Psoas muscle (tissue), 8 donors: Measurements from ENCODE around the gene GPR142. TPM values are rescaled to one million over a fixed set of nuclear protein-coding genes. Genes with fewer than 3 reads are reported as not detected.

Experiments
- ATAC-seq, 4 donors: fragments of 200-7000 bp; cut with Tn5 transposase; one replicate each; pipeline ENCODE4 v1.9.1; 2020; ENCODE audit warnings: moderate library complexity in 3 of 4, mild to moderate bottlenecking in 2 of 4
- DNase-seq, 2 donors: peaks; one replicate each; pipeline ENCODE4 v3.0.0-alpha.2; 2020
- H3K27ac ChIP-seq: fragments of 200-600 bp; one replicate; pipeline ENCODE4 v1.8.0; 2022
- H3K27me3 ChIP-seq, 3 donors: fragments of 200-600 bp in 1 of 3; one replicate each; pipeline versions ENCODE4 v1.6.1 to v1.8.0; 2013 to 2022; ENCODE audit warnings: low read length in 2 of 3, mild to moderate bottlenecking in 2 of 3, moderate library complexity in 1 of 3; ENCODE audit not compliant: insufficient read depth in 3 of 3
- H3K36me3 ChIP-seq, 2 donors: fragments of 200-600 bp in 1 of 2; one replicate each; pipeline versions ENCODE4 v1.6.1 to v1.8.0; 2013 to 2022; ENCODE audit warnings: low read depth in 1 of 2, mild to moderate bottlenecking in 1 of 2, moderate library complexity in 1 of 2; ENCODE audit not compliant: insufficient read depth in 1 of 2
- H3K4me1 ChIP-seq: fragments of 200-600 bp; one replicate; pipeline ENCODE4 v1.8.0; 2022
- H3K4me3 ChIP-seq: fragments of 200-600 bp; one replicate; pipeline ENCODE4 v1.8.0; 2022; ENCODE audit warnings: mild to moderate bottlenecking
- H3K9me3 ChIP-seq: fragments of 200-600 bp; one replicate; pipeline ENCODE4 v1.8.0; 2022
- WGBS, 3 donors: extraction: QIAGEN DNeasy Blood & Tissue Kit; methylation state at CpG; one replicate each; pipeline versions ENCODE4 v1.1.6 to v1.1.7; 2013; 5-methylcytosine and 5-hydroxymethylcytosine counted together
- intact Hi-C, 2 donors: fragments of 100-400 bp; cut with DNase I; formaldehyde crosslinking; loops; one replicate each; pipeline versions ENCODE4 v1.11.0 to v1.14.2; 2022
- polyA plus RNA-seq, 3 donors: library from polyadenylated mRNA; stranded (reverse); fragments of 200-250 nt; gene quantifications; one replicate each; pipeline ENCODE4 v1.2.3, GENCODE V29; 2013
- total RNA-seq, 4 donors: library from RNA; stranded (reverse); fragmentation: NEBNext Ultra II Directional in 2 of 4; extraction: Animal tissue kit (Norgen Biotek cat#: 25700) in 2 of 4; gene quantifications; one replicate each; pipeline versions ENCODE4 v1.2.1 to v1.2.4, GENCODE V29; 2021 to 2023
- TF ChIP-seq, protein P1 (sequence below): fragments of 200-600 bp; IDR thresholded peaks from one replicate; pipeline ENCODE4 v1.8.0; 2022; ENCODE audit warnings: antibody characterized with exemption
- donor health status: healthy with polysubstance abuse.
- donor health status: DM: no; HTN: no; CAD: no; lungs with moderate emphysema.
- donor health status: Bipolar disorder and iron deficiency.
- donor health status: healthy.
- donor health status: DM: yes; HTN: yes; CAD: no.
- donor health status: DM: no; HTN: no; CAD: no.
- donor health status: DM: no; HTN: no; CAD: no.
- donor health status: DM: yes; HTN: yes; CAD: no.

GPR142 gene
- total and polyA plus RNA-seq, 7 donors = not detected

DNA sequence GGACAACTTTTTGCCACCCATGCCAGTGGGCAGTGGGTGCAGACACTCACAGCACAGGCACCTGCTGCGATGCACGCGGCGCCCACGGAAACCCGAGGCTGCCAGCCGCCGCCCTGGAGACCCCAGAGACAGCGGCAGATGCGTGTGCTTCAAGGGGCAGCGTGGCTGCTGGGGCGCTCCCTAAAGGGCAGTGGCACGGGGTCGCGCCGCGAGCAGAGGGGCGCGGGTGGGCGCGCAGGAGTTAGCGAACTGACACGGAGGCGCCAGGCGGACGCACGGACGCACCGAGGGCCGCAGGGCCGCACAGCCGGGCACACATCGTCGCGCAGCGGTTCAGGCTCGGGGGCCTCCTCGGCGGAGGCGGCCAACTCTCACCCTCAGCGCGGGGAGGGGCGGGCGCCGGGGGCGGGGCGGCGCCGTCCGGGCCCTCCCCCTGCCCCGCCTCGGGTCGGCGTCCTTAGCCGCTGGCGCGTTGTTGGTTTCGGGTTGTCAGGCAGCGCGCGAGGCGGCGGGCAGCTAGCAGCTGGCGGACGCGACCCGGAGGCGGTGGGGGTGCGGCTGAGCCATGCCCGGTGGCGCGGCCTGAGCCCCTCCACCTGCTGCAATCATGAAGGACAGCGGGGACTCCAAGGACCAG lies 41.4 kb upstream of the GPR142 start, which contains the start of gene KIF19:
TSS of gene KIF19 (plus strand) at position 484 of the 637 bp plus-strand sequence. CDS start at position 608, 124 bp downstream.
- no peaks in the 10 kb centered on the region for H3K36me3 ChIP-seq
- no peaks in the 10 kb centered on the region for H3K27me3 ChIP-seq
- ATAC-seq (peak; percentile 83 to 94 (median 89)), DNase-seq (peak; percentile 62 to 72)
- peak within 1 kb of the TSS; percentile 68 for H3K4me3 ChIP-seq
- H3K4me1 ChIP-seq = peaks cover 14% of the 10 kb centered on the region
- TF ChIP-seq, protein P1, sequence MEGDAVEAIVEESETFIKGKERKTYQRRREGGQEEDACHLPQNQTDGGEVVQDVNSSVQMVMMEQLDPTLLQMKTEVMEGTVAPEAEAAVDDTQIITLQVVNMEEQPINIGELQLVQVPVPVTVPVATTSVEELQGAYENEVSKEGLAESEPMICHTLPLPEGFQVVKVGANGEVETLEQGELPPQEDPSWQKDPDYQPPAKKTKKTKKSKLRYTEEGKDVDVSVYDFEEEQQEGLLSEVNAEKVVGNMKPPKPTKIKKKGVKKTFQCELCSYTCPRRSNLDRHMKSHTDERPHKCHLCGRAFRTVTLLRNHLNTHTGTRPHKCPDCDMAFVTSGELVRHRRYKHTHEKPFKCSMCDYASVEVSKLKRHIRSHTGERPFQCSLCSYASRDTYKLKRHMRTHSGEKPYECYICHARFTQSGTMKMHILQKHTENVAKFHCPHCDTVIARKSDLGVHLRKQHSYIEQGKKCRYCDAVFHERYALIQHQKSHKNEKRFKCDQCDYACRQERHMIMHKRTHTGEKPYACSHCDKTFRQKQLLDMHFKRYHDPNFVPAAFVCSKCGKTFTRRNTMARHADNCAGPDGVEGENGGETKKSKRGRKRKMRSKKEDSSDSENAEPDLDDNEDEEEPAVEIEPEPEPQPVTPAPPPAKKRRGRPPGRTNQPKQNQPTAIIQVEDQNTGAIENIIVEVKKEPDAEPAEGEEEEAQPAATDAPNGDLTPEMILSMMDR = no peak
- intact Hi-C loops = no loop called here
- no peaks in the 10 kb centered on the region for H3K9me3 ChIP-seq
- H3K27ac ChIP-seq = no peak within 1 kb of the TSS
- WGBS, 3 donors = 2 to 4% (median 3%) methylated on average over 44 to 73 of the region's 73 CpGs

DNA sequence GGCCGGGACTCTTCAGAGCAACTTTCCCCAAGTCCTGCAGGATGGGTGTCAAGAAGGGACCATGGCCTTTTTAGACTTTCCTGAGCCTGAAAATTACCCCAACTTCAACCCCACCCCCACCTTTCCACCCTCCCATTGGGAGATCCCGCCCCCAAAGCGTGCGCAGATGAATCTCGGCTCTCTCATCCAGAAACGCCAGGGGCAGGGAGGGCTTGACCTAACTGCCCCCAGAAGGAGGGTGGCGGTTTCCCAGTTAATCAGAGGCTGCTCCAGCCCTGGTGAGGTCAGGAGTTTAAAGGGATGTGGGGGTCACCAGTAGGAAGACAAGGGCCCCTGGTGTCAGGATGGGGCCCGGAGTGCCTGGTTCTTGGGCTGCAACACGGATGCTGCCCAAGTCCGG lies 40.8 kb upstream of the GPR142 start:
- H3K4me3 ChIP-seq = peak overlapping the region; percentile 68
- H3K9me3 ChIP-seq = no peaks in the 10 kb centered on the region
- peaks cover 14% of the 10 kb centered on the region for H3K4me1 ChIP-seq
- ATAC-seq = no peak
- no peaks in the 10 kb centered on the region for H3K27me3 ChIP-seq
- H3K36me3 ChIP-seq = no peaks in the 10 kb centered on the region
- intact Hi-C loops = no loop called here
- WGBS, 3 donors = 37 to 50% (median 49%) methylated on average over 10 of the region's 10 CpGs
- TF ChIP-seq, protein P1 = no peak
- no peak overlapping the region for H3K27ac ChIP-seq
- DNase-seq = no peak

DNA sequence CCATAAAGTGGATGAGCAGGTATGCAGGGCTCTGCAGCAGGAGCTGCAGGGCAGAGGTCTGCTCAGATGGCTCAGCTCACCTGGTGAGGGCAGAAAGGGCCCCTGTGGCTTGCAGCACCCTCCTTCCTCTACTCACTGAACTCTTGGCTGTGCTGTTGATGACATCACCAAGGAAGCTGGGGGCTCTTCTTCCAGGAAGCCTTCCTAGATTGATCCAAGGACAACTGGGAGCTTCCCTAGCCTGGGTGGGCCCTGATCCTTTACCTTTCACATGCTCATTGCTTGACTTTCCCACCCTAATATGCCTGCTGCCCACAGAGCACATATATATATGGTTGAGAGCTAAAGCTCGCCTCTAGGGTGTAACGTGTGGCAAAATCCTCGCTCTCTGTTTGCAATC lies 38.8 kb upstream of the GPR142 start:
- H3K4me1 ChIP-seq = peaks cover 14% of the 10 kb centered on the region
- ATAC-seq (no peak), DNase-seq (no peak)
- no peaks in the 10 kb centered on the region for H3K27me3 ChIP-seq
- intact Hi-C loops = no loop called here
- H3K4me3 ChIP-seq = no peak overlapping the region
- H3K9me3 ChIP-seq = no peaks in the 10 kb centered on the region
- no peak overlapping the region for H3K27ac ChIP-seq
- H3K36me3 ChIP-seq = no peaks in the 10 kb centered on the region
- WGBS, 3 donors = 95 to 99% (median 97%) methylated on average over 3 of the region's 3 CpGs
- TF ChIP-seq, protein P1 = no peak

DNA sequence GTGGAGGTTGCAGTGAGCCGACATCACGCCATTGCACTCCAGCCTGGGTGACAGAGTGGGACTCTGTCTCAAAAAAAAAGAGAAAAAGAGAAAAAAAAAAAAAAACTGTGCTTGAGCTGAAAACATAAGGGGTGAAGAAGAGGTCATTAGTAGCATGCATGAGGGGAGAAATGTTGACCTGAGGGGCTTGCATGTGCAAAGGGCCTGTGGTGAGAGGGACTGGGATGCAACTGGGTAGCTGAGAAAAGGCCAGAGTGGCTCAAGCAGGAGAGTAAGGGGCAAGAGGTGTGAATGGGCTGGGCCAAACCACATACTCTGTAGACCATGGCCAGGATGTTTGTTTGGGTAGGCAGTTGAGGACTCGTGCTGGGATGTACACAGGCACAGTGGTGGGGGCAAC lies 37.9 kb upstream of the GPR142 start:
- no peak for DNase-seq
- no peaks in the 10 kb centered on the region for H3K27me3 ChIP-seq
- no peak for ATAC-seq
- no peak overlapping the region for H3K27ac ChIP-seq
- 80 to 88% (median 86%) methylated on average over 3 of the region's 3 CpGs for WGBS, 3 donors
- no peak overlapping the region for H3K4me3 ChIP-seq
- TF ChIP-seq, protein P1 = no peak
- no peaks in the 10 kb centered on the region for H3K9me3 ChIP-seq
- intact Hi-C loops = no loop called here
- H3K4me1 ChIP-seq = peaks cover 14% of the 10 kb centered on the region
- no peaks in the 10 kb centered on the region for H3K36me3 ChIP-seq

DNA sequence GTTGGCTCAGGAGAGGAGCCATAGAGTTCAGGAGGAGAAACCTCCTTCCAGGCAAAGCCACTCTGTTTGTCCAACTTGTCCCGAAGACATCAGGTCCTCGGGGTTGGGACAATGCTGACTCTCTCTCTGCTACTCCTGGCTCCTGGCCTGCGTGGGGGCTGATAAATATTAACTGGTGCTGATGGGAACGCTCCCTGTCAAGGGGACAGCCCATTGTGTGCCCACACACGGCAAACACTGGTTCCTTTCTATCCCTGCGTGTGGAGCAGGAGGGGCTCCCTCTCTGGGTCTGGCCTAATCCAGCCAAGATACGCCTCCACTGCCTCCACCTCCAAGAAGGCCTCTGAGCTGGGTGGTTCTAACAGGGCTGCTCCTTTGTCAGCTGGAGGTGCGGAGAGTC lies 36.9 kb upstream of the GPR142 start:
- peaks cover 10% of the 10 kb centered on the region for H3K4me1 ChIP-seq
- DNase-seq = no peak
- 76 to 87% (median 78%) methylated on average over 8 of the region's 8 CpGs for WGBS, 3 donors
- intact Hi-C loops = no loop called here
- H3K27ac ChIP-seq = no peak overlapping the region
- ATAC-seq = no peak
- H3K36me3 ChIP-seq = no peaks in the 10 kb centered on the region
- no peaks in the 10 kb centered on the region for H3K9me3 ChIP-seq
- no peak overlapping the region for H3K4me3 ChIP-seq
- TF ChIP-seq, protein P1 = no peak
- no peaks in the 10 kb centered on the region for H3K27me3 ChIP-seq
